ENCODE results near the gene GGNBP2.
A peak's percentile ranks its signal among the peaks of the same experiment; 100 is the strongest.

Gene GGNBP2

DNA sequence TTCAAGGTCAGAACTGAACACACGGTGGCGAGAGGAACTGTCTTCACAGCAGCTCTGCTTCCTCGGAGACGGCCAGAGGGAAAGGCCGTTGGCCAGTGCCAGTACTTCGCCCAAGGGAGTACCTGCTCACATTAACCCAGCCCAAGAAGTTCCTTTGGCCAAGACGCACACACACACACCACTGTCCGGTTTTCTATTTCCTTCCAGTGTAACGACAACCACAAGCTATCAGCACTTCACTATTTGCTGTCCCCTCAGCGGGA is 744 bp upstream of the GGNBP2 start:
- Mint-ChIP-seq H3K27me3 (ENCODE audit: low read depth) (no peaks in the 10 kb centered on the region), H3K4me3 (peak overlapping the region; percentile 96 to 100 (median 97)), H3K27ac (peak overlapping the region; percentile 100), H3K9me3 (no peaks in the 10 kb centered on the region), H3K4me1 (peaks cover 26% of the 10 kb centered on the region), H3K36me3 (ENCODE audit: low read depth) (peaks cover 10% of the 10 kb centered on the region)
- TF ChIP-seq, protein P1, sequence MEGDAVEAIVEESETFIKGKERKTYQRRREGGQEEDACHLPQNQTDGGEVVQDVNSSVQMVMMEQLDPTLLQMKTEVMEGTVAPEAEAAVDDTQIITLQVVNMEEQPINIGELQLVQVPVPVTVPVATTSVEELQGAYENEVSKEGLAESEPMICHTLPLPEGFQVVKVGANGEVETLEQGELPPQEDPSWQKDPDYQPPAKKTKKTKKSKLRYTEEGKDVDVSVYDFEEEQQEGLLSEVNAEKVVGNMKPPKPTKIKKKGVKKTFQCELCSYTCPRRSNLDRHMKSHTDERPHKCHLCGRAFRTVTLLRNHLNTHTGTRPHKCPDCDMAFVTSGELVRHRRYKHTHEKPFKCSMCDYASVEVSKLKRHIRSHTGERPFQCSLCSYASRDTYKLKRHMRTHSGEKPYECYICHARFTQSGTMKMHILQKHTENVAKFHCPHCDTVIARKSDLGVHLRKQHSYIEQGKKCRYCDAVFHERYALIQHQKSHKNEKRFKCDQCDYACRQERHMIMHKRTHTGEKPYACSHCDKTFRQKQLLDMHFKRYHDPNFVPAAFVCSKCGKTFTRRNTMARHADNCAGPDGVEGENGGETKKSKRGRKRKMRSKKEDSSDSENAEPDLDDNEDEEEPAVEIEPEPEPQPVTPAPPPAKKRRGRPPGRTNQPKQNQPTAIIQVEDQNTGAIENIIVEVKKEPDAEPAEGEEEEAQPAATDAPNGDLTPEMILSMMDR (IDR thresholded peaks at IDR 0.05; ENCODE audit: unreplicated experiment in 3 of 3), result no peak

- H3K4me1 Mint-ChIP-seq, result peaks cover 26% of the 10 kb centered on the region
- peak overlapping the region; percentile 100 for H3K27ac Mint-ChIP-seq
- H3K9me3 Mint-ChIP-seq, result no peaks in the 10 kb centered on the region
- H3K27me3 Mint-ChIP-seq (ENCODE audit: low read depth), result no peaks in the 10 kb centered on the region
- H3K36me3 Mint-ChIP-seq (ENCODE audit: low read depth), result peaks cover 7% of the 10 kb centered on the region
- H3K4me3 Mint-ChIP-seq, result peak overlapping the region; percentile 96 to 100 (median 97)
- TF ChIP-seq, protein P1 (IDR thresholded peaks at IDR 0.05; ENCODE audit: unreplicated experiment in 3 of 3), result no peak
These were observed 352 bp downstream of the GGNBP2 start for GRCh38 chr17:36545077-36545464.

DNA sequence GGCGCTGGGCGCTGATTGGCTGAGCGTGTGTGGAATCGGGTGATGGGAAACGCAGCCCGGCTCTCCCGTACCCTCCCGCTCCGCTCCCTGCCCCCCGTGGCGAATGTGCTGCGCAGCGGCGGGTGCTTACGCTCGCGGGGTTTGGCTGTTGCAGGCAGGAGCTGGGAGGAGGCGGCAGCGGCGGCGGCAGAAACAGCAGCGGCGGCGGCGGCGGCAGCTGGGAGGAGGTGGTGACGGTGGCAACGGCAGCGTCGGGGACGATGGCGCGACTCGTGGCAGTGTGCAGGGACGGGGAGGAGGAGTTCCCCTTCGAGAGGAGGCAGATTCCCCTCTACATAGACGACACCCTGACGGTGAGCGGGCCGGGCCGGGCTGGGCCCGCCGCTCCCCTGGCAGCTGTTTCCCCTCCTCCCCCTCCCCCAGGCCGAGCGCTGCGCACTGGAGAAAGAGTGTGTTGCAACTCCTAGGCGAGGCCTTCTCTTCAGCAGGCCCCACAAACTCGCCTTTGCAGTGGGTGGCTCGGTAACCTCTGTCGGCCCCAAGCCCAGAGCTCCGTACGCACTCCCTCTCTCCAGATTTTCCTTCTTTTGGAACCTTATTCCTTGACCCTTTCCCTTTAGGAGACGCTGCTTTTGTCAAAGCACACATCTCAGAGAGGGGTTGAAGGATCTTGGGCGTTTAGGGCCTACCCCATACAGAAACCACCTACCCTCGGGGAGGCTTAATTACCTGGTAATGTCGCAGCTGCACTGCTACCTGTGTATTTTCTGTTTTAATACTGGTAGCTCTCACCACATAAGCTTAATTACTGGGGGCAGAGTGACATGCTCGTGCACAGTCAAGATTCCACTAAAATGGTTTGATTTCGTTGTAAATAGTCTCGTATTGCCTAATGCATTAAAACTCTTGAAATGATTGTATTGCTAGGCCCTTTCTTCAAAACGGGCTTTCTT is 1.0 kb downstream of the GGNBP2 start:
- H3K36me3 Mint-ChIP-seq (ENCODE audit: low read depth), result peaks cover 11% of the 10 kb centered on the region
- H3K27ac Mint-ChIP-seq, result peak overlapping the region; percentile 94 to 100 (median 100)
- TF ChIP-seq, protein P1 (IDR thresholded peaks at IDR 0.05; ENCODE audit: unreplicated experiment in 3 of 3), result no peak
- H3K4me3 Mint-ChIP-seq, result peak overlapping the region; percentile 88 to 95 (median 90)
- H3K4me1 Mint-ChIP-seq, result peaks cover 28% of the 10 kb centered on the region
- H3K9me3 Mint-ChIP-seq, result no peaks in the 10 kb centered on the region
- H3K27me3 Mint-ChIP-seq (ENCODE audit: low read depth), result no peaks in the 10 kb centered on the region

GRCh38 chr17:36546418-36547093 is 1.8 kb downstream of the GGNBP2 start:
- Mint-ChIP-seq H3K9me3 (no peaks in the 10 kb centered on the region), H3K4me3 (peak overlapping the region; percentile 88 to 95 (median 90)), H3K4me1 (peaks cover 31% of the 10 kb centered on the region), H3K27me3 (ENCODE audit: low read depth) (no peaks in the 10 kb centered on the region), H3K36me3 (ENCODE audit: low read depth) (peaks cover 13% of the 10 kb centered on the region), H3K27ac (peak overlapping the region; percentile 94 to 100 (median 100))
- TF ChIP-seq, protein P1 (IDR thresholded peaks at IDR 0.05; ENCODE audit: unreplicated experiment in 3 of 3), result no peak

DNA sequence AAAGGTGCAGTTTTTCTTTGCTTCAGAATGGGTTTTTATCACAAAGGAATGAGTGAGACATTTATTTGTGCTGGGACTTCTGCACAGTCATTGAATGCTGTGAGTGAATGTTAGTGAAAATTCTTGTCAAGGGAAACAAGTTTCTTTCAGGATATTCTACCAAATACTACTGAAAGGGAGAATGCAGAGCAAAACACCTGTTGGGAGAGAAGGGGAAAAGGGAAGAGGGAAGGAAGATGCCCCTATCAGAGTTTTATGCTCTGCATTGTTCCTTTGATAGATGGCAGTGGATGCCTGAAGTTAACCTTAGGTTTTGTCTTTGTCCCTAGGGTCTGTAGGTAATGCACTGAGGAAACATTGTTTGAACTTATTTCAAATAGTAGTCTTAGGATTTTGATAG is 3.1 kb downstream of the GGNBP2 start:
- H3K9me3 Mint-ChIP-seq, result no peaks in the 10 kb centered on the region
- TF ChIP-seq, protein P1 (IDR thresholded peaks at IDR 0.05; ENCODE audit: unreplicated experiment in 3 of 3), result no peak
- peak overlapping the region; percentile 63 to 95 (median 88) for H3K4me3 Mint-ChIP-seq
- peaks cover 13% of the 10 kb centered on the region for H3K36me3 Mint-ChIP-seq (ENCODE audit: low read depth)
- no peaks in the 10 kb centered on the region for H3K27me3 Mint-ChIP-seq (ENCODE audit: low read depth)
- peaks cover 31% of the 10 kb centered on the region for H3K4me1 Mint-ChIP-seq
- H3K27ac Mint-ChIP-seq, result peak overlapping the region; percentile 10 to 55 (median 39)

All from nephron (organoid).